Smooth muscle cell (in vitro differentiated cells): ENCODE data around the gene WNK4. TPM values are rescaled to one million over a fixed set of nuclear protein-coding genes. Genes with fewer than 3 reads are reported as not detected.

ENCODE experiments used
- DNase-seq: peaks from one replicate; lab custom pipeline; 2025; ENCODE audit not compliant: unreplicated experiment; lab: John Stamatoyannopoulos, UW
- H2AFZ ChIP-seq: fragments of 200-600 bp; sonication (generic); 2 replicates; pipeline ENCODE4 v1.6.0; 2016; ENCODE audit warnings: antibody characterized with exemption, low read depth, mild to moderate bottlenecking
- H3F3A ChIP-seq: fragments of 200-600 bp; sonication (generic); 2 replicates; pipeline ENCODE4 v1.6.0; 2017; ENCODE audit warnings: antibody characterized with exemption, low read depth
- H3K27ac ChIP-seq: fragments of 200-600 bp; sonication (generic); 2 replicates; pipeline ENCODE4 v1.5.1; 2016; ENCODE audit warnings: low read depth, mild to moderate bottlenecking
- H3K27me3 ChIP-seq: fragments of 200-600 bp; sonication (generic); 2 replicates; pipeline ENCODE4 v1.6.1; 2016; ENCODE audit warnings: low read depth, mild to moderate bottlenecking
- H3K36me3 ChIP-seq: fragments of 200-600 bp; sonication (generic); 2 replicates; pipeline ENCODE4 v1.5.1; 2016; ENCODE audit warnings: low read depth
- H3K4me1 ChIP-seq: fragments of 200-600 bp; sonication (generic); 2 replicates; pipeline ENCODE4 v1.5.1; 2016; ENCODE audit warnings: low read depth
- H3K4me2 ChIP-seq: fragments of 200-600 bp; sonication (generic); 2 replicates; pipeline ENCODE4 v1.6.0; 2016; ENCODE audit warnings: mild to moderate bottlenecking
- H3K4me3 ChIP-seq: fragments of 200-600 bp; sonication (generic); 2 replicates; pipeline ENCODE4 v1.5.1; 2016; ENCODE audit warnings: mild to moderate bottlenecking
- H3K79me2 ChIP-seq: fragments of 200-600 bp; sonication (generic); 2 replicates; pipeline ENCODE4 v1.6.0; 2016; ENCODE audit warnings: low read depth, mild to moderate bottlenecking
- H3K9ac ChIP-seq: fragments of 200-600 bp; sonication (generic); 2 replicates; pipeline ENCODE4 v1.6.0; 2016; ENCODE audit warnings: low read depth
- H3K9me3 ChIP-seq: fragments of 200-600 bp; sonication (generic); replicated peaks from 2 replicates; pipeline ENCODE4 v1.5.1; 2016; ENCODE audit warnings: low read depth
- H4K20me1 ChIP-seq: fragments of 200-600 bp; sonication (generic); 2 replicates; pipeline ENCODE4 v1.6.0; 2016; ENCODE audit warnings: low read depth
- WGBS: methylation state at CpG from one replicate; pipeline ENCODE4 v1.1.7; 2016; ENCODE audit warnings: low lambda C conversion rate; 5-methylcytosine and 5-hydroxymethylcytosine counted together
- polyA plus RNA-seq: library from polyadenylated mRNA; unstranded; fragments of >200 nt; fragmentation: Nextera tagmentation; extraction: Ambion mirVana; gene quantifications from 2 replicates; pipeline ENCODE4 v1.2.1, GENCODE V29; 2016
- total RNA-seq: library from RNA; depleted of rRNA; stranded (reverse); fragments of >200 nt; gene quantifications from 2 replicates; pipeline ENCODE4 v1.2.3, GENCODE V29; 2014
- TF ChIP-seq, protein P1 (sequence below): fragments of 200-600 bp; sonication (generic); IDR thresholded peaks from 2 replicates; pipeline ENCODE4 v1.5.1; 2017; ENCODE audit warnings: borderline replicate concordance, mild to moderate bottlenecking, antibody characterized with exemption; ENCODE audit not compliant: insufficient read depth, poor library complexity, severe bottlenecking

The WNK4 gene
- total and polyA plus RNA-seq, 2 experiments from 2014 or later, result 0.49 TPM; not detected in 1

DNA sequence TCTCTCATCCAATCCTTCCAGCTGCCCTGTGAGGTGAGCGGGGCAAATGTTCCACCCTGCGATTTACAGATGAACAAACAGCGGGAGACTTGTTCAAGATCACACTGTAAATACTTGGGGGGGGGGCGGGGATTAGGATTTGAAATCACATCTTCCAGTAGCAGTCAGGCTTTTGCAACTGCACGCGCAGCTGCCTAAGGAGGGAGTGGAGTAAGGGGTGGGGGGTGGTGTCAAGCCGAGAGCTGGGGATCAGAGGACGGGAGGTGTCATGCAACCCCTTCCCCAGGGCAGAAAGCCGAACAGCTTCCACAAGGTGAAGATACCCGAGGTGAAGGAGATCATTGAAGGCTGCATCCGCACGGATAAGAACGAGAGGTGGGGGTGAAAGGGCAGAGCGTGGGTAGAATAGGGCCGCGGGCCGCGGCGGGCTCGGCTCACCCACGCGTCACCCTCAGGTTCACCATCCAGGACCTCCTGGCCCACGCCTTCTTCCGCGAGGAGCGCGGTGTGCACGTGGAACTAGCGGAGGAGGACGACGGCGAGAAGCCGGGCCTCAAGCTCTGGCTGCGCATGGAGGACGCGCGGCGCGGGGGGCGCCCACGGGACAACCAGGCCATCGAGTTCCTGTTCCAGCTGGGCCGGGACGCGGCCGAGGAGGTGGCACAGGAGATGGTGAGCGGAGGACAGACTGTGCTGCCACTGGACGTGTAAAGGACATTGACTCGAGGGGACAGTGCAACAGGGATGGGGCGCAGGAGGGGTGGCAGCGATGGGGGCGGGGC, 4.6 kb downstream of the WNK4 start:
- no peak for DNase-seq
- WGBS, result 93% methylated on average over 49 of the region's 52 CpGs
- H3K4me1 ChIP-seq, result no peaks in the 10 kb centered on the region
- no peak overlapping the region for H3K4me3 ChIP-seq
- TF ChIP-seq, protein P1, sequence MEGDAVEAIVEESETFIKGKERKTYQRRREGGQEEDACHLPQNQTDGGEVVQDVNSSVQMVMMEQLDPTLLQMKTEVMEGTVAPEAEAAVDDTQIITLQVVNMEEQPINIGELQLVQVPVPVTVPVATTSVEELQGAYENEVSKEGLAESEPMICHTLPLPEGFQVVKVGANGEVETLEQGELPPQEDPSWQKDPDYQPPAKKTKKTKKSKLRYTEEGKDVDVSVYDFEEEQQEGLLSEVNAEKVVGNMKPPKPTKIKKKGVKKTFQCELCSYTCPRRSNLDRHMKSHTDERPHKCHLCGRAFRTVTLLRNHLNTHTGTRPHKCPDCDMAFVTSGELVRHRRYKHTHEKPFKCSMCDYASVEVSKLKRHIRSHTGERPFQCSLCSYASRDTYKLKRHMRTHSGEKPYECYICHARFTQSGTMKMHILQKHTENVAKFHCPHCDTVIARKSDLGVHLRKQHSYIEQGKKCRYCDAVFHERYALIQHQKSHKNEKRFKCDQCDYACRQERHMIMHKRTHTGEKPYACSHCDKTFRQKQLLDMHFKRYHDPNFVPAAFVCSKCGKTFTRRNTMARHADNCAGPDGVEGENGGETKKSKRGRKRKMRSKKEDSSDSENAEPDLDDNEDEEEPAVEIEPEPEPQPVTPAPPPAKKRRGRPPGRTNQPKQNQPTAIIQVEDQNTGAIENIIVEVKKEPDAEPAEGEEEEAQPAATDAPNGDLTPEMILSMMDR, result no peak
- no peak overlapping the region for H3K9ac ChIP-seq
- no peaks in the 10 kb centered on the region for H4K20me1 ChIP-seq
- no peak overlapping the region for H2AFZ ChIP-seq
- no peak overlapping the region for H3K4me2 ChIP-seq
- H3K27ac ChIP-seq, result no peak overlapping the region
- peaks cover 28% of the 10 kb centered on the region for H3K27me3 ChIP-seq
- no peaks in the 10 kb centered on the region for H3K36me3 ChIP-seq
- H3K9me3 ChIP-seq, result no peaks in the 10 kb centered on the region
- no peaks in the 10 kb centered on the region for H3F3A ChIP-seq
- no peaks in the 10 kb centered on the region for H3K79me2 ChIP-seq

DNA sequence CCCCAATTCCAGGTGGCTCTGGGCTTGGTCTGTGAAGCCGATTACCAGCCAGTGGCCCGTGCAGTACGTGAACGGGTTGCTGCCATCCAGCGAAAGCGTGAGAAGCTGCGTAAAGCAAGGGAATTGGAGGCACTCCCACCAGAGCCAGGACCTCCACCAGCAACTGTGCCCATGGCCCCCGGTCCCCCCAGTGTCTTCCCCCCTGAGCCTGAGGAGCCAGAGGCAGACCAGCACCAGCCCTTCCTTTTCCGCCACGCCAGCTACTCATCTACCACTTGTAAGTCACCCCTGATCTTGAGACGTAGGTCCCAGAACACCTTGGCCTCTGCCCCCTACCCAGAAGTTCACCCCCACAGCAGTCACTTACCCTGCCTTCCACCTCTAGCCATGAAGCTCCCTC, 6.9 kb downstream of the WNK4 start:
- Histone ChIP-seq H3K27me3 (peaks cover 10% of the 10 kb centered on the region), H3K4me2 (no peak overlapping the region), H3K79me2 (no peaks in the 10 kb centered on the region), H3K9ac (no peak overlapping the region), H3F3A (no peaks in the 10 kb centered on the region), H3K27ac (no peak overlapping the region), H3K4me1 (no peaks in the 10 kb centered on the region), H4K20me1 (no peaks in the 10 kb centered on the region), H3K9me3 (no peaks in the 10 kb centered on the region), H3K4me3 (no peak overlapping the region), H3K36me3 (no peaks in the 10 kb centered on the region), H2AFZ (no peak overlapping the region)
- no peak for DNase-seq
- TF ChIP-seq, protein P1, result no peak
- WGBS, result 90% methylated on average over 10 of the region's 11 CpGs

DNA sequence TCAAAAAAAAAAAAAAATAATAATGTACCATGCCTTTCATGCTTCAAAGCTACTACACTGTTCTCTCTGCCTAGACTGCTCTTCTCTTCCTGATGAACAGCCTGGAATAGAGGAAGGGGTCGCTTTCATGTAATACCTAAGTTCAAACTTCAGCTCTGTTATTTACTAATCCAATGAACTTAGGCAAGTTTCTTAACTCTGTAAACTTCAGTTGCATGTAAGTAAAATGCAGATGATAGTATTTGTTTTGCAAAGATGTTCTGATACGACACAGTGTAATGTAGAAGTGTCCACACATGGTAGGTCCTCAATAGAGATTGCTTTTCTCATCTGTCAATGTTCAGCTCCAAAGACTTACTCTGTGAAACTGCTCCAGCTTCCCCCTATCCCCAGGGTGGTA, 11.5 kb downstream of the WNK4 start:
- Histone ChIP-seq H2AFZ (no peak overlapping the region), H3K36me3 (no peaks in the 10 kb centered on the region), H3K4me1 (no peaks in the 10 kb centered on the region), H3K4me3 (no peak overlapping the region), H3K27ac (no peak overlapping the region), H3K27me3 (no peaks in the 10 kb centered on the region), H4K20me1 (no peaks in the 10 kb centered on the region), H3F3A (no peaks in the 10 kb centered on the region), H3K9ac (no peak overlapping the region), H3K4me2 (no peak overlapping the region), H3K79me2 (no peaks in the 10 kb centered on the region), H3K9me3 (no peaks in the 10 kb centered on the region)
- TF ChIP-seq, protein P1, result no peak
- 90% methylated on average over 2 of the region's 2 CpGs for WGBS
- DNase-seq, result no peak

DNA sequence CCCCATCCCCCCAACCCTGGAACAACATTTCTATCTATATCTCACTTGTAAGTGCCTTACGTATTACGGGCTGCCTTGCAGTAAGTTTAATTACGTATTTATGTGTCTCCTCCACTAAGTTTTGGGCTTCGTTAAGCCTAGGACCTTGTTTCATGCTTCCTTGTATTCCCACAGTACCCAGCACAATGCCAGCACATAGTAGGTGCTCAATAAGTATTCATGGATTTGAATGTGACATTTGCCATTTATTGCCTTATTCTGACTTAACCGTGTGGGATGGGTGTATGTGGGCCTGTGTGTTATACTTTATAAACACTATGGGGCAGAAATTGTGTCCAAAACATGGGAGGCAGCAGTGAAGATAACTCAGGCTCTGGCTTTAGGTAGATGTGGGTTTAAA, 12.1 kb downstream of the WNK4 start:
- Histone ChIP-seq H3K79me2 (no peaks in the 10 kb centered on the region), H3K4me3 (no peak overlapping the region), H3K4me1 (peaks cover 3% of the 10 kb centered on the region), H4K20me1 (no peaks in the 10 kb centered on the region), H3K36me3 (no peaks in the 10 kb centered on the region), H3K9ac (no peak overlapping the region), H3K4me2 (no peak overlapping the region), H3F3A (no peaks in the 10 kb centered on the region), H3K27me3 (no peaks in the 10 kb centered on the region), H3K27ac (no peak overlapping the region), H3K9me3 (no peaks in the 10 kb centered on the region), H2AFZ (no peak overlapping the region)
- TF ChIP-seq, protein P1, result no peak
- WGBS, result 83% methylated on average over 5 of the region's 5 CpGs
- DNase-seq, result no peak
